Measurements from ENCODE around the gene RICTOR.

GRCh38 chr5:39040875-39041274, 33.3 kb downstream of the RICTOR start:
- TF ChIP-seq, protein P1, sequence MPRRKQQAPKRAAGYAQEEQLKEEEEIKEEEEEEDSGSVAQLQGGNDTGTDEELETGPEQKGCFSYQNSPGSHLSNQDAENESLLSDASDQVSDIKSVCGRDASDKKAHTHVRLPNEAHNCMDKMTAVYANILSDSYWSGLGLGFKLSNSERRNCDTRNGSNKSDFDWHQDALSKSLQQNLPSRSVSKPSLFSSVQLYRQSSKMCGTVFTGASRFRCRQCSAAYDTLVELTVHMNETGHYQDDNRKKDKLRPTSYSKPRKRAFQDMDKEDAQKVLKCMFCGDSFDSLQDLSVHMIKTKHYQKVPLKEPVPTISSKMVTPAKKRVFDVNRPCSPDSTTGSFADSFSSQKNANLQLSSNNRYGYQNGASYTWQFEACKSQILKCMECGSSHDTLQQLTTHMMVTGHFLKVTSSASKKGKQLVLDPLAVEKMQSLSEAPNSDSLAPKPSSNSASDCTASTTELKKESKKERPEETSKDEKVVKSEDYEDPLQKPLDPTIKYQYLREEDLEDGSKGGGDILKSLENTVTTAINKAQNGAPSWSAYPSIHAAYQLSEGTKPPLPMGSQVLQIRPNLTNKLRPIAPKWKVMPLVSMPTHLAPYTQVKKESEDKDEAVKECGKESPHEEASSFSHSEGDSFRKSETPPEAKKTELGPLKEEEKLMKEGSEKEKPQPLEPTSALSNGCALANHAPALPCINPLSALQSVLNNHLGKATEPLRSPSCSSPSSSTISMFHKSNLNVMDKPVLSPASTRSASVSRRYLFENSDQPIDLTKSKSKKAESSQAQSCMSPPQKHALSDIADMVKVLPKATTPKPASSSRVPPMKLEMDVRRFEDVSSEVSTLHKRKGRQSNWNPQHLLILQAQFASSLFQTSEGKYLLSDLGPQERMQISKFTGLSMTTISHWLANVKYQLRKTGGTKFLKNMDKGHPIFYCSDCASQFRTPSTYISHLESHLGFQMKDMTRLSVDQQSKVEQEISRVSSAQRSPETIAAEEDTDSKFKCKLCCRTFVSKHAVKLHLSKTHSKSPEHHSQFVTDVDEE (CRISPR knock-in tag; IDR thresholded peaks at IDR 0.05): no peak
- no peak for TF ChIP-seq ZFP30 (CRISPR knock-in tag; IDR thresholded peaks at IDR 0.05)

Data from SK-N-SH treated with all-trans-retinoic acid at 6 μM for 48 hours (cell line).